RWPE2 (cell line): Measurements from ENCODE around the gene EXOC1.

Experiments
- ATAC-seq: fragments of 200-7000 bp; cut with Tn5 transposase; 3 replicates; pipeline ENCODE4 v1.9.1; 2021; ENCODE audit warnings: low read depth
- DNase-seq: peaks from one replicate; pipeline ENCODE4 v3.0.0-alpha.2; 2020; ENCODE audit warnings: low spot score
- H3K27ac ChIP-seq: fragments of 450-650 bp; 2 replicates; pipeline ENCODE4 v1.5.1; 2017; ENCODE audit warnings: mild to moderate bottlenecking; ENCODE audit not compliant: poor library complexity, severe bottlenecking
- H3K27me3 ChIP-seq: fragments of 250-450 bp; sonication (Bioruptor Pico); 2 replicates; pipeline ENCODE4 v1.5.1; 2021; ENCODE audit warnings: mild to moderate bottlenecking, moderate library complexity; ENCODE audit not compliant: insufficient read depth, poor library complexity, severe bottlenecking
- H3K36me3 ChIP-seq: fragments of 250-450 bp; sonication (Bioruptor Pico); 2 replicates; pipeline ENCODE4 v1.5.1; 2020; ENCODE audit warnings: low read depth, mild to moderate bottlenecking, moderate library complexity
- H3K4me1 ChIP-seq: fragments of 250-450 bp; sonication (Bioruptor Pico); 2 replicates; pipeline ENCODE4 v1.5.1; 2021; ENCODE audit warnings: mild to moderate bottlenecking, moderate library complexity; ENCODE audit not compliant: insufficient read depth, poor library complexity, severe bottlenecking
- H3K4me3 ChIP-seq: fragments of 250-450 bp; sonication (Bioruptor Pico); 2 replicates; pipeline ENCODE4 v1.5.1; 2021; ENCODE audit warnings: mild to moderate bottlenecking, moderate library complexity; ENCODE audit not compliant: severe bottlenecking
- H3K9me3 ChIP-seq: fragments of 250-450 bp; sonication (Bioruptor Pico); 2 replicates; pipeline ENCODE4 v1.5.1; 2021; ENCODE audit warnings: mild to moderate bottlenecking, moderate library complexity; ENCODE audit not compliant: severe bottlenecking
- TF ChIP-seq, protein P1 (sequence below): fragments of 450-650 bp; IDR thresholded peaks from one replicate; pipeline ENCODE4 v1.5.1; 2017; ENCODE audit warnings: mild to moderate bottlenecking, moderate library complexity; ENCODE audit not compliant: poor library complexity, severe bottlenecking

Gene EXOC1

GRCh38 chr4:55864577-55865223 is 11.3 kb downstream of the EXOC1 start:
- H3K4me3 ChIP-seq = no peak overlapping the region
- peak overlapping the region; percentile 81 for H3K27ac ChIP-seq
- ATAC-seq = no peak
- H3K9me3 ChIP-seq = no peaks in the 10 kb centered on the region
- H3K36me3 ChIP-seq = peaks cover 60% of the 10 kb centered on the region
- H3K4me1 ChIP-seq = peaks cover 32% of the 10 kb centered on the region
- TF ChIP-seq, protein P1, sequence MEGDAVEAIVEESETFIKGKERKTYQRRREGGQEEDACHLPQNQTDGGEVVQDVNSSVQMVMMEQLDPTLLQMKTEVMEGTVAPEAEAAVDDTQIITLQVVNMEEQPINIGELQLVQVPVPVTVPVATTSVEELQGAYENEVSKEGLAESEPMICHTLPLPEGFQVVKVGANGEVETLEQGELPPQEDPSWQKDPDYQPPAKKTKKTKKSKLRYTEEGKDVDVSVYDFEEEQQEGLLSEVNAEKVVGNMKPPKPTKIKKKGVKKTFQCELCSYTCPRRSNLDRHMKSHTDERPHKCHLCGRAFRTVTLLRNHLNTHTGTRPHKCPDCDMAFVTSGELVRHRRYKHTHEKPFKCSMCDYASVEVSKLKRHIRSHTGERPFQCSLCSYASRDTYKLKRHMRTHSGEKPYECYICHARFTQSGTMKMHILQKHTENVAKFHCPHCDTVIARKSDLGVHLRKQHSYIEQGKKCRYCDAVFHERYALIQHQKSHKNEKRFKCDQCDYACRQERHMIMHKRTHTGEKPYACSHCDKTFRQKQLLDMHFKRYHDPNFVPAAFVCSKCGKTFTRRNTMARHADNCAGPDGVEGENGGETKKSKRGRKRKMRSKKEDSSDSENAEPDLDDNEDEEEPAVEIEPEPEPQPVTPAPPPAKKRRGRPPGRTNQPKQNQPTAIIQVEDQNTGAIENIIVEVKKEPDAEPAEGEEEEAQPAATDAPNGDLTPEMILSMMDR = no peak
- H3K27me3 ChIP-seq = no peaks in the 10 kb centered on the region
- no peak for DNase-seq

- no peak for DNase-seq
- Histone ChIP-seq H3K4me3 (no peak overlapping the region), H3K27ac (peak overlapping the region; percentile 81), H3K9me3 (no peaks in the 10 kb centered on the region), H3K36me3 (peaks cover 57% of the 10 kb centered on the region), H3K27me3 (no peaks in the 10 kb centered on the region), H3K4me1 (peaks cover 32% of the 10 kb centered on the region)
- TF ChIP-seq, protein P1 = no peak
- peak; percentile 65 for ATAC-seq
Measured at GRCh38 chr4:55865228-55865806, 11.9 kb downstream of the EXOC1 start.

GRCh38 chr4:55866290-55866907 is 13.0 kb downstream of the EXOC1 start:
- H3K27ac ChIP-seq = peak overlapping the region; percentile 81

GRCh38 chr4:55866973-55867574 is 13.6 kb downstream of the EXOC1 start:
- no peak for DNase-seq
- TF ChIP-seq, protein P1 = peak; percentile 97
- Histone ChIP-seq H3K9me3 (no peaks in the 10 kb centered on the region), H3K4me1 (peaks cover 32% of the 10 kb centered on the region), H3K27me3 (no peaks in the 10 kb centered on the region), H3K27ac (peak overlapping the region; percentile 81), H3K36me3 (peaks cover 65% of the 10 kb centered on the region), H3K4me3 (no peak overlapping the region)
- ATAC-seq = peak; percentile 72

More at GRCh38 chr4:55866290-55866907, 13.0 kb downstream of the EXOC1 start:
- Histone ChIP-seq H3K4me3 (no peak overlapping the region), H3K36me3 (peaks cover 58% of the 10 kb centered on the region), H3K9me3 (no peaks in the 10 kb centered on the region), H3K4me1 (peaks cover 32% of the 10 kb centered on the region), H3K27me3 (no peaks in the 10 kb centered on the region)
- DNase-seq = no peak
- TF ChIP-seq, protein P1 = no peak
- ATAC-seq = peak; percentile 95
